GM12892 (cell line): ENCODE measurements around the gene SAMSN1.

Experiments used
- POLR2A ChIP-seq: IDR thresholded peaks from 2 replicates; pipeline ENCODE4 v1.6.1; 2011; ENCODE audit warnings: low read depth, low read length, control low read depth
- POLR2AphosphoS5 ChIP-seq: IDR thresholded peaks from 2 replicates; pipeline ENCODE4 v1.6.1; 2011; ENCODE audit warnings: low read depth, low read length, control low read depth
- TAF1 ChIP-seq: IDR thresholded peaks from 2 replicates; pipeline ENCODE4 v1.6.1; 2011; ENCODE audit warnings: low read depth, mild to moderate bottlenecking, control low read depth, low read length, borderline replicate concordance

DNA sequence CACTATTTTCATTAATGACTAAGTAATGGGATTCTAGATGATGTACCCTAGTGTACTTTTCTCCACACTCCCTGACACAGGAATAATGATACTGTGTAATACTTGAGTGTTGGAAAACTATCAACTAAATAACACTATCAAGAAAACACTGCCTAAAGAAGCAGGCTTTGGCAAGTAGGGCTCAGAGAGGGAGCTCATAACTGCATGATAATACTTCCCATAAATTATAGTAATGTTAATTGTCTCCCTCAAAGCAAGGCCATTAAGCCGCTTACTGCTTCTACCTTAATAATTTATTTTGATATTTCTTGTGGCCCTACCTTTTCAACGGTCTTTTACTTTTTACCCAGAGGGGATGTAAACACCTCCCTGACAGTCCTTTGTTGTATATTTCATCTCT is 69.0 kb downstream of the SAMSN1 start:
- TF ChIP-seq POLR2A (no peak), POLR2AphosphoS5 (no peak), TAF1 (no peak)
